Inflammatory macrophage treated with lipopolysaccharide for 4 hours (primary cell): ENCODE results near the gene MRPL10.
A peak's percentile ranks its signal among the peaks of the same experiment; 100 is the strongest.

Experiments used
- DNase-seq: peaks from one replicate; pipeline ENCODE4 v3.0.0-alpha.2; 2020

Gene MRPL10

GRCh38 chr17:47857551-47858455, 26.5 kb upstream of the MRPL10 start:
- no peak for DNase-seq

DNA sequence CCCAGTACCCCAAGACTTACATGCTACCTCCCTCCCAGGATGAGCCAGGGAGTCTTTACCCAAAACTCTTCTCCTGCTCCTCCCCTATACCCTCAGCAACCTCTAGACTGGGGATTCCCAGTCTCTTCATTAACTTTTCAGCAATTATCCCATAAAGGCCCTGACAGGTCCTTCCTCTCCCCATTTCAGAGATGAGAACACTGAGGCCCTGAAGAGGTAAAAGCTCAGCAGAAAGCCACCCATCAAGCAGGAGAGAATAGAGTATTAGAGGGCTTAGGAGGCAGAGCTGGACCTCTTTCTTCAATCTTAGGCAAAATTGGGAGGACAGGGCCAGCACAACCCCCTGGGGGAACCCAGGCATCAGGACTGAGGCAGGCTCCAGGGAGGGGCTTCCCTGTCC, 25.5 kb upstream of the MRPL10 start:
- DNase-seq, result no peak

GRCh38 chr17:47855737-47856136, 24.4 kb upstream of the MRPL10 start:
- no peak for DNase-seq

- DNase-seq, result no peak
These were observed 22.3 kb upstream of the MRPL10 start for GRCh38 chr17:47853616-47854015.

- DNase-seq, result peak; percentile 44
These were observed 21.0 kb upstream of the MRPL10 start for GRCh38 chr17:47852113-47852949.

DNA sequence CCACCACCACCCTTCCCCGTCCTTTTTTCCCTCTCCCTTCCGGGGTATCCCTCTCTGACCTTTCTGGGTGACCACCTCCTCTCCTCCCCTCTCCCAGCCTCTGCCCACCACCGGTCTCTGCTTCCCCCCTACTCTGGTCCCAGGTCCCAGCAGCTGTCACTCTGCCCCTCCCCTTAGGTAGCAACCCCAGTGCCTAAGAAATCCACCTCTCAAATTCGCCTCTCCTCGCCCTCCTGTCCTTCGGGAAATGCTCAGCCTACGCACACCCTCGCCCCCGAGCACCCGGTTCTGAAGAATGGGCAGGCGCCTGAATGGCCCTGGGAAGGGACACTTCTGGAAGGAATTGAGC, 20.4 kb upstream of the MRPL10 start:
- DNase-seq, result no peak

GRCh38 chr17:47850692-47851573, 19.6 kb upstream of the MRPL10 start, which contains the start of gene SP6:
Gene SP6, minus strand, starts transcription at chr17:47851163. Its CDS starts 2,734 bp downstream, at chr17:47848429.
- no peak for DNase-seq

GRCh38 chr17:47850373-47850691, 19.0 kb upstream of the MRPL10 start:
- DNase-seq, result no peak

- no peak for DNase-seq
These were observed 16.8 kb upstream of the MRPL10 start for GRCh38 chr17:47848198-47848513.

- DNase-seq, result peak; percentile 5
These were observed 16.2 kb upstream of the MRPL10 start for GRCh38 chr17:47847341-47848197.

- DNase-seq, result no peak
These were observed 15.5 kb upstream of the MRPL10 start for GRCh38 chr17:47846716-47847340.

DNA sequence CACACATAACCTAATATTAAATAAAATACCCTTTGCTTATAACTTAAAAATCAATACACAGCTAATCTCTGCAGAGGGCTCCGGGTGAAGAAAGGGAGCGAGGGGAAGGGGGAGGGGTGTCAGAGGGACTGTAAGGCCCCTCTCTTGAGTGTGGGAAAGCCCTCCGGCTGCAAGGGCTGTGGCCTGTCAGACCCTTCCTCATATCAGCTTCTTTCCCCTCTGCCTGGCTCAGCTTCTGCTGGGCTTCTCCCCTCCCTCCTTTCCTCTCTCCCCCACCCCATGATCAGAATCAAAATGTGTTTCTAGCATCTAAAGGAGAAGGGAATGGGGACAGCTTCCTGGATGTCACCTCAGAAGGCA, 14.4 kb upstream of the MRPL10 start:
- no peak for DNase-seq

- peak; percentile 33 for DNase-seq
These were observed 13.7 kb upstream of the MRPL10 start for GRCh38 chr17:47844814-47845715.

DNA sequence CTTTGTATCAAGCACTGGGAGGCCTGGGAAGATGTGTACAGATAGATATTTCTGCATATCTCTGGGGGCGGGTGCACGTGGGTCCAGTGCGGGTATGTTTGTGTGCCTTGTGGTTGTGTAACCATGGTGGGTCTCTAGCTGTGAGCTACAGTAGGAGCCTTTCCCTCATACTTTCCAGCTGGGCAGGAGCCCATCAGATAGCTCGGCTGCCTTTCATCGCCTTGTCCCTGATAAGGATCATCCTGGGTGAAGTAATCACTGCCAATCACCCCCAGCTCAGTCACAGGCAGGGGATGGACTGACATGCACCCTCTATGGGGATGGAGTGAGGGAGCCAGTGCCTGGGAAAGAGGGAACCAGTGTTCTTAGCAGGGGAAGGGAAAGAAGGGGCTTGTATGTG, 12.9 kb upstream of the MRPL10 start:
- no peak for DNase-seq

GRCh38 chr17:47843391-47843730, 12.0 kb upstream of the MRPL10 start:
- no peak for DNase-seq

DNA sequence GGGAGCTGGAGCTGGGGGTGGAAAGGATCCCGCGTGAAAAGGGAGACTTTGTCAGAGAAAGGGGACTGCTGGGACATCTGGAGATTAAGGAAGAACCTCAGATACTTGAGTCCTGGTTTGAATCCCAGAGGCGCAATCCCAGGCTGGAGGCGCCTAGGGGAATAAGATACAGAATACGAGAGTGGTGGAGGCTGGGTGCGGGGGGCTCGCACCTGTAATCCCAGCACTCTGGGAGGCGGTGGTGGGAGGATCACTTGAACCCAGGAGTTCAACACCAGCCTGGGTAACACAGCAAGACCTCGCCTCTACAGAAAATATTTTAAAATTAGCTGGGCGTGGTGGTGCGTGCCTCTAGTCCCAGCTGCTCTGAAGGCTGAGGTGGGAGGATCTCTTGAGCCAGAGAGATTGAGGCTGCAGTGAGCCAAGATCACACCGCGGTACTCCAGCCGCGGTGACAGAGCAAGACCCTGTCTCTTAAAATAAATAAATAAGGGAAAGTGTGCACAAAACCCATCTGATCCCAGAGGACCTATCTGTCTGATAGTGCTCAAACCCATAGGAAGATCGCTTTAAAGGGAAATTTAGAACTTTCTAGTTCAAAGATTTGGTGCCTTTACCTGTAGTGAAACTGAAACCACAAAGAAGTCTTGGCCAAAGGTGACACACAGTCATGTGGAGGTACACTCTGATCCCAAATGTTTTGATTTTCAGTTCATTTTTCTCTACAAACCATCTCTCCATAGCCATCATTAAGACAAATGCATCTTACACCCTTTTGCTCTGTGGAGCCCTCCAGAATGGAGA, 10.3 kb upstream of the MRPL10 start:
- no peak for DNase-seq

- DNase-seq, result peak; percentile 80
These were observed 9.6 kb upstream of the MRPL10 start, which contains the start of gene SCRN2 for GRCh38 chr17:47840742-47841487. Gene SCRN2, minus strand, starts transcription at chr17:47841273. Its CDS starts 430 bp downstream, at chr17:47840843.

DNA sequence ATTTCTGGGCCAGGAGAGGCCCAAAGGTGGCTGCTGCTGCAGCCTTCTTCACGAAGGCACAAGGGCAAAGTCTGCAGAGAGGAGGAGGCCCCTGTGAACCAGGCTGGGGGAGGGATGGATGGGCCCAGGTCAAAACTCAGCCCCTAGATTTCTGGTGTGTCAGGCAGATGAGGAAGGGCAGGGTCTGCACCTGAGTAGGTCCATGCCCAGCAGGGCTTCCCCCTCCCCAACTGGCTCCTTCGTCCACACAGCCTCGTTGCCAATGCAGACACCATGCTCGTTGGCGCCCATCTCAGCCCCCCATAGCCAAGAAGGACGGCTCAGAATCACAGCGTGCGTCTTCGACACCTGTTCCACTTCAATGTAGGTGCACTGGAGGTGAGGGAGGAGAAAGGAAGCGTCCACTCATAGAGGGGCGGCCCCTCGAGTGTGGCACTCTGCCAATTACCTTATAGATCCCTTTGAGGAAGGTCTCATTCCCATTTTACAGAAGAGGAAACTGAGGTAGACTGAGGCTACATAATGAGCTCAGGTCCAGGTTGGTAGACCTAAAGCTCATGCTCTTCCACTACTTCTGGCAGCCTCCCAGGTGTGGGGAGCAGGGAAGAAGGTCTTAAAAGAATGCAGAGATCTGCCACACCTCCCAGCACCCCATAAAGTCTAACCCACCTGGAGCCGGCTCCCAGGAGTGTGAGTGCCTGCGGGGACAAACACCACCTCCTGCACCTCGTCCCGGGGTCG, 8.8 kb upstream of the MRPL10 start:
- DNase-seq, result no peak
